Testis (tissue), 3 donors: ENCODE results near the gene TRIM52. TPM values are rescaled to one million over a fixed set of nuclear protein-coding genes. Genes with fewer than 3 reads are reported as not detected.
A peak's percentile ranks its signal among the peaks of the same experiment; 100 is the strongest.
"Not testable (repeated sequence)": the region's sequence is repeated elsewhere in the genome, so short reads cannot be mapped to it uniquely, and the experiment has no call there.

ENCODE experiments used
- DNase-seq: peaks from one replicate; pipeline ENCODE4 v3.0.0-alpha.2; 2019
- H3K27ac ChIP-seq, 2 donors: fragments of 200-600 bp; sonication (generic); one replicate each; pipeline ENCODE4 v1.5.1; 2019
- H3K27me3 ChIP-seq: fragments of 200-600 bp; sonication (generic); one replicate; pipeline ENCODE4 v1.5.1; 2019
- H3K36me3 ChIP-seq: fragments of 200-600 bp; sonication (generic); one replicate; pipeline ENCODE4 v1.5.1; 2017; ENCODE audit warnings: low read depth; ENCODE audit errors: missing control alignments
- H3K4me1 ChIP-seq: fragments of 200-600 bp; sonication (generic); one replicate; pipeline ENCODE4 v1.5.1; 2019
- H3K4me3 ChIP-seq, 2 donors: fragments of 200-600 bp; sonication (generic); one replicate each; pipeline ENCODE4 v1.5.1; 2017 to 2019
- H3K9me3 ChIP-seq: fragments of 200-600 bp; sonication (generic); one replicate; pipeline ENCODE4 v1.5.1; 2017
- POLR2A ChIP-seq: fragments of 450-650 bp; IDR thresholded peaks from one replicate; pipeline ENCODE4 v1.6.1; 2017; ENCODE audit warnings: antibody characterized with exemption, mild to moderate bottlenecking, moderate library complexity
- WGBS, 2 donors: methylation state at CpG; one replicate each; pipeline ENCODE4 v1.1.5; 2018; 5-methylcytosine and 5-hydroxymethylcytosine counted together
- intact Hi-C: fragments of 100-400 bp; cut with DNase I; formaldehyde crosslinking; loops from one replicate; pipeline ENCODE4 v1.15.1; 2023; ENCODE audit warnings: low total_unique reads
- polyA plus RNA-seq: library from polyadenylated mRNA; stranded (reverse); fragments of 350-450 nt; fragmentation: Illumina TruSeq; extraction: RNeasy Lipid Tissue Mini Kit (QIAGEN cat#74804); gene quantifications from one replicate; pipeline ENCODE4 v1.2.3, GENCODE V29; 2014; ENCODE audit warnings: low read depth, low replicate concordance; ENCODE audit not compliant: insufficient read depth
- total RNA-seq, 2 donors: library from RNA; depleted of rRNA; stranded (reverse); fragments of >200 nt; gene quantifications; one replicate each; pipeline ENCODE4 v1.2.3, GENCODE V29; 2016
- TF ChIP-seq, protein P1 (sequence below), 3 experiments: fragments of 450-650 bp in 2 of 3; fragments of 200-600 bp in 1 of 3; sonication (generic) in 1 of 3; IDR thresholded peaks; one replicate each; pipeline ENCODE4 v1.5.1; 2016 to 2019; ENCODE audit warnings: antibody characterized with exemption in 3 of 3, mild to moderate bottlenecking in 2 of 3, moderate library complexity in 1 of 3

TRIM52 gene
- total and polyA plus RNA-seq, 3 donors from 2014 or later: 19.3 to 32.8 (median 28.4) TPM

DNA sequence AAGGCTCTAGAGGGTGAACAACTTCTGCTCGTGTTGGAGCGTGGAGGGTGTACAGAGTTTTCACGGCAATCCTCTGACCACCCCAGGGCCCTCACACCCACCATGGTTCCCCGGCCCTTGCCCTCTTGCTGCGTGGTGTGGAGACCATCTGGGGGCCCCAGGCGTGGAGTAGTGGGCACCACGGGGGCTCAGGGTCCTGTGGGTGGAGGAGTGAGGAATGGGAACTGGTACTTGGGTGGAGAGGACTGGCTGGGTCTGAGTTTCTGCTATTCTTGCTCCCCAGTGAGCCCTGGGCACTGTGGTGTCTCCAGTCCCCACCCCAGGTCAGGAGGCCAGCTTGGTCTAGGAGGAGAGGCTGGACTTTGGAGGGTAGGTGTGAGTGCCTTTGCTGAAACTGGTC is 21.9 kb upstream of the TRIM52 start:
- Histone ChIP-seq H3K9me3 (no peaks in the 10 kb centered on the region), H3K27ac (no peak overlapping the region), H3K4me3 (no peak overlapping the region), H3K27me3 (no peaks in the 10 kb centered on the region), H3K36me3 (no peaks in the 10 kb centered on the region), H3K4me1 (no peaks in the 10 kb centered on the region)
- intact Hi-C loops: no loop called here
- TF ChIP-seq, protein P1, sequence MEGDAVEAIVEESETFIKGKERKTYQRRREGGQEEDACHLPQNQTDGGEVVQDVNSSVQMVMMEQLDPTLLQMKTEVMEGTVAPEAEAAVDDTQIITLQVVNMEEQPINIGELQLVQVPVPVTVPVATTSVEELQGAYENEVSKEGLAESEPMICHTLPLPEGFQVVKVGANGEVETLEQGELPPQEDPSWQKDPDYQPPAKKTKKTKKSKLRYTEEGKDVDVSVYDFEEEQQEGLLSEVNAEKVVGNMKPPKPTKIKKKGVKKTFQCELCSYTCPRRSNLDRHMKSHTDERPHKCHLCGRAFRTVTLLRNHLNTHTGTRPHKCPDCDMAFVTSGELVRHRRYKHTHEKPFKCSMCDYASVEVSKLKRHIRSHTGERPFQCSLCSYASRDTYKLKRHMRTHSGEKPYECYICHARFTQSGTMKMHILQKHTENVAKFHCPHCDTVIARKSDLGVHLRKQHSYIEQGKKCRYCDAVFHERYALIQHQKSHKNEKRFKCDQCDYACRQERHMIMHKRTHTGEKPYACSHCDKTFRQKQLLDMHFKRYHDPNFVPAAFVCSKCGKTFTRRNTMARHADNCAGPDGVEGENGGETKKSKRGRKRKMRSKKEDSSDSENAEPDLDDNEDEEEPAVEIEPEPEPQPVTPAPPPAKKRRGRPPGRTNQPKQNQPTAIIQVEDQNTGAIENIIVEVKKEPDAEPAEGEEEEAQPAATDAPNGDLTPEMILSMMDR (IDR thresholded peaks at IDR 0.05): no peak
- no peak for TF ChIP-seq POLR2A
- WGBS, 2 donors: 78 to 89% methylated on average over 5 to 7 of the region's 7 CpGs
- DNase-seq: no peak

DNA sequence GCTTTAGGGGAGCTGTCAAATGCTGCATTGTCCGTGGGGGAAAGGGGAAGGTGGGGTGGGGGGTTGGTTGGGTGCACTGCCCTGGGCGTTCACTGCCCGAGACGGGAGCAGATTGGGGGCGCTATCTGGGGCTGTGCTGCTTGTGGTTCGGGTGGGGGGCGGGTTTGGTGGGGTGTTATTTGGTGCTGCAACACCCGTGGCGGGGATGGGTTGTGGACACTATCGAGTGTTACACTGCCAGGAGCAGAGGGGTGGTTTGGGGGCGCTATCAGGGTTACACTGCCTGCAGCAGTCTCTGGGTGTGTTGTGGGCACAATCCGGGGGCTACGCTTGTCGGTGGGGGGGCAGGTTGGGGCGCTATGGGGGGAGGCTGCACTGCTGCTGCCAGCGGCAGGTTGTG is 21.5 kb upstream of the TRIM52 start:
- H3K4me3 ChIP-seq, H3K27me3 ChIP-seq, H3K4me1 ChIP-seq, H3K27ac ChIP-seq, DNase-seq, intact Hi-C loops, H3K9me3 ChIP-seq, H3K36me3 ChIP-seq: not testable (repeated sequence)
- 49 to 84% methylated on average over 4 to 15 of the region's 16 CpGs for WGBS, 2 donors

DNA sequence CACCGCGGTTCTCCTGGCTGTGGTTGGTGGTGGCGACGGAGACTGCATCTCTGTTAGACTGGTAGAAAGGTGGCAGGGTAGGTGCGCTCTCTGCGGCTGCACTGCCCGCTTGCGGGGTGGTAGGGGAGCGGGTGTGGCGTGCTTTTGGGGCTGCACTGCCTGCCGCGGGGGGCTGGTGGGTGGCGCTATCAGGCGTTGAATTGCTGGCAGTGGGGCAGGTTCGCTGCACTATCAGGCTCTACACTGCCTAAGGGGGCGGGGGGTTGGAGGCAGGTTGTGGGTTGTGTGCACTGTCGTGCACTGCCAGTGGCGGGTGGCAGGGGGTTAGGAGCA is 21.0 kb upstream of the TRIM52 start:
- no peaks in the 10 kb centered on the region for H3K36me3 ChIP-seq
- H3K4me1 ChIP-seq: no peaks in the 10 kb centered on the region
- intact Hi-C loops: no loop called here
- H3K27ac ChIP-seq: no peak overlapping the region
- H3K9me3 ChIP-seq: no peaks in the 10 kb centered on the region
- no peak for TF ChIP-seq POLR2A
- TF ChIP-seq, protein P1 (IDR thresholded peaks at IDR 0.05): no peak
- H3K27me3 ChIP-seq: no peaks in the 10 kb centered on the region
- H3K4me3 ChIP-seq: peak overlapping the region; percentile 21 to 49
- no peak for DNase-seq
- WGBS, 2 donors: 65 to 86% methylated on average over 10 to 18 of the region's 18 CpGs

DNA sequence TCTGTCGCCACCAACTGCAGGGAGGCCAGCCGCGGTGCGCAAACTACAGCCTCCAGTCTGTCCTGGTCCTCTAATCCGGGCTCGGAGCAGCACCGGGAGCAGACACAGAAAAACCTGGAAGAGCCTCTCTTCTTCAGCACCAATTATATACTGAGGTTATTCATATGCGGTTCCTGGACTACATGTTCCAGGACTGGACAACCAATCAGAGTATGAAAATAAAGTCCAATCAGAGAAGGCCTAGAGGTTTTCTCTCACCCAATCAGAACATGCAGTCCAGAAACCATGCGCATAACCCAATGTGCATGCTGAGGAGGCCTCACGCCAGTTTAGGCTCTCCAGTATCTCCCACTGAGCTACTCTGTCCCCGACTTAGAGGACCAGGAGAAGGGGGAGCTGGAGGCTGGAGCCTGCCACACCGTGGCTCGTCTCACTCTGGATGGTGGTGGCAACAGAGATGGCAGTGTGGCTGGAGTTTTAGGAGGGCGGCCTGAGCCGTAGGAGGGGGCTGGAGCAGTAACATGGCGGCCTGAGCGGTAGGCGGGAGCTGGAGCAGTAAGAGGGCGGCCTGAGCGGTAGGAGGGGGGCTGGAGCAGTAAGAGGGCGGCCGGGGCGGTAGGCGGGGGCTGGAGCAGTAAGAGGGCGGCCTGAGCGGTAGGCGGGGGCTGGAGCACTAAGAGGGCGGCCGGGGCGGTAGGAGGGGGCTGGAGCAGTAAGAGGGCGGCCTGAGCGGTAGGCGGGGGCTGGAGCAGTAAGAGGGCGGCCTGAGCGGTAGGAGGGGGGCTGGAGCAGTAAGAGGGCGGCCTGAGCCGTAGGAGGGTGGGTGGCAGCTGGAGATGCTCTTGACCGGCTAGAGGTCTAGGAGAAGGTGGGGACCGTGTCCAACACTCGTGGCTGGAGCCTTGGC is 20.4 kb upstream of the TRIM52 start:
- H3K4me3 ChIP-seq: peak overlapping the region; percentile 21 to 49
- DNase-seq: peak; percentile 73
- TF ChIP-seq, protein P1 (IDR thresholded peaks at IDR 0.05): no peak
- intact Hi-C loops: no loop called here
- H3K9me3 ChIP-seq: no peaks in the 10 kb centered on the region
- no peak overlapping the region for H3K27ac ChIP-seq
- WGBS, 2 donors: 61 to 74% methylated on average over 35 to 40 of the region's 40 CpGs
- H3K36me3 ChIP-seq: no peaks in the 10 kb centered on the region
- H3K4me1 ChIP-seq: no peaks in the 10 kb centered on the region
- no peaks in the 10 kb centered on the region for H3K27me3 ChIP-seq

GRCh38 chr5:181280251-181280762 is 19.4 kb upstream of the TRIM52 start:
- Histone ChIP-seq H3K36me3 (no peaks in the 10 kb centered on the region), H3K4me3 (no peak overlapping the region), H3K4me1 (no peaks in the 10 kb centered on the region), H3K9me3 (no peaks in the 10 kb centered on the region), H3K27ac (no peak overlapping the region), H3K27me3 (no peaks in the 10 kb centered on the region)
- DNase-seq: no peak
- intact Hi-C loops: no loop called here
- TF ChIP-seq POLR2A: no peak
- TF ChIP-seq, protein P1 (IDR thresholded peaks at IDR 0.05): no peak
- 66 to 69% methylated on average over 7 of the region's 7 CpGs for WGBS, 2 donors

GRCh38 chr5:181273433-181273744 is 12.4 kb upstream of the TRIM52 start:
- H3K4me1 ChIP-seq, DNase-seq, H3K9me3 ChIP-seq, H3K27me3 ChIP-seq, intact Hi-C loops, H3K27ac ChIP-seq, H3K36me3 ChIP-seq: not testable (repeated sequence)
- H3K4me3 ChIP-seq: peak overlapping the region in 1 of 2 donors; percentile 15
- 43 to 56% methylated on average over 15 to 27 of the region's 28 CpGs for WGBS, 2 donors
